H1 (cell line): ENCODE data around the gene SEPTIN2. TPM values are rescaled to one million over a fixed set of nuclear protein-coding genes. Genes with fewer than 3 reads are reported as not detected.

Experiments used
- CBX5 ChIP-seq: fragments of 300-800, 300-1000 bp; sonication (generic); IDR thresholded peaks from 2 replicates; pipeline ENCODE4 v1.7.1; 2016; ENCODE audit warnings: antibody characterized with exemption, low read length, low read depth
- GABPA ChIP-seq: IDR thresholded peaks from 2 replicates; pipeline ENCODE4 v1.6.1; 2011; ENCODE audit warnings: mild to moderate bottlenecking, low read length, moderate library complexity, borderline replicate concordance; ENCODE audit not compliant: insufficient read depth
- JUN ChIP-seq: IDR thresholded peaks from 2 replicates; pipeline ENCODE4 v1.6.1; 2011; ENCODE audit warnings: low read depth, mild to moderate bottlenecking, improper control_type of control experiment, low read length
- KDM1A ChIP-seq: fragments of 200-600, 300-600 bp; sonication (generic); IDR thresholded peaks from 2 replicates; pipeline ENCODE4 v1.7.1; 2016; ENCODE audit warnings: mild to moderate bottlenecking, low read length, borderline replicate concordance
- MAFK ChIP-seq: IDR thresholded peaks from 2 replicates; pipeline ENCODE4 v1.6.1; 2012; ENCODE audit warnings: low read depth, mild to moderate bottlenecking, improper control_type of control experiment, low read length
- POLR2AphosphoS5 ChIP-seq: IDR thresholded peaks from 2 replicates; pipeline ENCODE4 v1.6.1; 2011; ENCODE audit warnings: low read depth, low read length
- polyA plus RNA-seq, 7 experiments: library from polyadenylated mRNA; depleted of rRNA in 3 of 7; stranded (reverse) in 5 of 7; unstranded in 2 of 7; fragments of >200 nt in 5 of 7; fragments of 200-250 nt in 2 of 7; gene quantifications; 1 replicate in 5 of 7; 2 replicates in 1 of 7; 4 replicates in 1 of 7; pipeline versions ENCODE4 v1.2.1 to v1.2.3, GENCODE V29; 2011 to 2013; ENCODE audit warnings: missing spikeins in 2 of 7, mixed read lengths in 2 of 7
- total RNA-seq: library from RNA; stranded (reverse); fragmentation: NEBNext Ultra II Directional; extraction: Animal tissue kit (Norgen Biotek cat#: 25700); gene quantifications from 2 replicates; pipeline ENCODE4 v1.2.1, GENCODE V29; 2021
- TF ChIP-seq, protein P1 (sequence below): IDR thresholded peaks from 2 replicates; pipeline ENCODE4 v1.6.1; 2012; ENCODE audit warnings: inconsistent platforms

The SEPTIN2 gene
- total and polyA plus RNA-seq, 2 of the 8 experiments (the other 6 are each of a cell fraction or from before 2014, with no cell fraction given): 392 to 650 TPM

- TF ChIP-seq CBX5 (no peak), MAFK (no peak), POLR2AphosphoS5 (no peak), JUN (no peak), KDM1A (no peak), GABPA (no peak)
- TF ChIP-seq, protein P1, sequence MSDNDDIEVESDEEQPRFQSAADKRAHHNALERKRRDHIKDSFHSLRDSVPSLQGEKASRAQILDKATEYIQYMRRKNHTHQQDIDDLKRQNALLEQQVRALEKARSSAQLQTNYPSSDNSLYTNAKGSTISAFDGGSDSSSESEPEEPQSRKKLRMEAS: no peak
Measured at GRCh38 chr2:241279828-241280227, 35.9 kb upstream of the SEPTIN2 start (continued).
